IMR-90 (cell line): Measurements from ENCODE around the gene PPP1R14D. TPM values are rescaled to one million over a fixed set of nuclear protein-coding genes. Genes with fewer than 3 reads are reported as not detected.

Source experiments
- ATAC-seq: fragments of 200-7000 bp; cut with Tn5 transposase; 2 replicates; pipeline ENCODE4 v1.9.1; 2020; ENCODE audit warnings: low read depth, mild to moderate bottlenecking, moderate library complexity
- BruUV-seq: library from RNA; stranded (reverse); fragments of 400-500 nt; replicated peaks from 2 replicates; lab custom pipeline; 2021; lab: Mats Ljungman, UMichigan
- CTCF ChIA-PET: fragments of 300-600 bp; formaldehyde crosslinking; extraction: SDS; loops from one replicate; lab custom pipeline; 2021; ENCODE audit warnings: antibody characterized with exemption; lab: Yijun Ruan, JAX
- POLR2A ChIA-PET: fragments of 300-600 bp; sonication (Branson Sonifier 250); formaldehyde crosslinking; loops from one replicate; lab custom pipeline; 2022; ENCODE audit warnings: antibody characterized with exemption; ENCODE audit not compliant: unreplicated experiment; lab: Charles Lee
- DNase-seq: peaks from one replicate; pipeline ENCODE4 v3.0.0; 2013
- H2AFZ ChIP-seq: replicated peaks from 2 replicates; pipeline ENCODE3; 2013; ENCODE audit warnings: low read length, mild to moderate bottlenecking; ENCODE audit not compliant: poor library complexity
- H2AK5ac ChIP-seq: 2 replicates; pipeline ENCODE4 v1.6.1; 2013; ENCODE audit warnings: low read depth, low read length, inconsistent platforms
- H2AK9ac ChIP-seq: replicated peaks from 2 replicates; pipeline ENCODE3; 2013; ENCODE audit warnings: mild to moderate bottlenecking, low read depth, low read length, moderate library complexity; ENCODE audit not compliant: poor library complexity
- H2BK120ac ChIP-seq: 2 replicates; pipeline ENCODE4 v1.6.1; 2013; ENCODE audit warnings: low read depth, low read length, inconsistent platforms
- H2BK15ac ChIP-seq: 3 replicates; pipeline ENCODE4 v1.6.1; 2013; ENCODE audit warnings: low read depth, low read length, inconsistent platforms
- H2BK20ac ChIP-seq: 2 replicates; pipeline ENCODE4 v1.6.1; 2013; ENCODE audit warnings: low read depth, mild to moderate bottlenecking, inconsistent platforms, low read length, moderate library complexity
- H2BK5ac ChIP-seq: 2 replicates; pipeline ENCODE4 v1.6.1; 2013; ENCODE audit warnings: mild to moderate bottlenecking, low read depth, low read length, inconsistent platforms; ENCODE audit not compliant: poor library complexity, severe bottlenecking
- H3K14ac ChIP-seq: replicated peaks from 2 replicates; pipeline ENCODE4 v1.6.1; 2013; ENCODE audit warnings: low read depth, low read length, inconsistent platforms
- H3K18ac ChIP-seq: 2 replicates; pipeline ENCODE4 v1.6.1; 2013; ENCODE audit warnings: low read depth, low read length, control low read depth
- H3K23ac ChIP-seq: 2 replicates; pipeline ENCODE4 v1.6.1; 2013; ENCODE audit warnings: low read depth, low read length, inconsistent platforms
- H3K27ac ChIP-seq: 2 replicates; pipeline ENCODE4 v1.5.1; 2013; ENCODE audit warnings: mild to moderate bottlenecking, control low read depth, low read length; ENCODE audit not compliant: insufficient read depth
- H3K27me3 ChIP-seq: 2 replicates; pipeline ENCODE4 v1.6.1; 2013; ENCODE audit warnings: low read length; ENCODE audit not compliant: control insufficient read depth, insufficient read depth
- H3K36me3 ChIP-seq: 2 replicates; pipeline ENCODE4 v1.6.1; 2013; ENCODE audit warnings: low read length, mixed read lengths; ENCODE audit not compliant: control insufficient read depth, insufficient read depth
- H3K4ac ChIP-seq: 2 replicates; pipeline ENCODE4 v1.6.1; 2013; ENCODE audit warnings: low read depth, low read length, inconsistent platforms
- H3K4me1 ChIP-seq: 2 replicates; pipeline ENCODE4 v1.6.1; 2013; ENCODE audit warnings: low read length, mixed read lengths; ENCODE audit not compliant: control insufficient read depth, insufficient read depth
- H3K4me2 ChIP-seq: 2 replicates; pipeline ENCODE4 v1.6.1; 2013; ENCODE audit warnings: low read depth, mild to moderate bottlenecking, control low read depth, low read length, moderate library complexity
- H3K4me3 ChIP-seq: 2 replicates; pipeline ENCODE4 v1.5.1; 2013; ENCODE audit warnings: low read depth, mild to moderate bottlenecking, control low read depth, low read length, moderate library complexity; ENCODE audit not compliant: insufficient read depth
- H3K56ac ChIP-seq: 2 replicates; pipeline ENCODE4 v1.6.1; 2013; ENCODE audit warnings: low read length, inconsistent platforms; ENCODE audit not compliant: insufficient read depth; ENCODE audit errors: extremely low read depth
- H3K79me1 ChIP-seq, 2 experiments: 2 replicates each; pipeline ENCODE4 v1.6.1; 2013; ENCODE audit warnings: low read length in 2 of 2, inconsistent platforms in 1 of 2, low read depth in 1 of 2
- H3K9ac ChIP-seq: 2 replicates; pipeline ENCODE4 v1.6.1; 2013; ENCODE audit warnings: low read depth, low read length, control low read depth
- H3K9me1 ChIP-seq: 2 replicates; pipeline ENCODE4 v1.6.1; 2013; ENCODE audit warnings: low read length, inconsistent platforms; ENCODE audit not compliant: insufficient read depth
- H3K9me3 ChIP-seq: 2 replicates; pipeline ENCODE4 v1.6.1; 2013; ENCODE audit warnings: low read length; ENCODE audit not compliant: control insufficient read depth, insufficient read depth
- H4K20me1 ChIP-seq: 2 replicates; pipeline ENCODE4 v1.6.1; 2013; ENCODE audit warnings: low read length, inconsistent platforms; ENCODE audit not compliant: insufficient read depth
- H4K5ac ChIP-seq: 2 replicates; pipeline ENCODE4 v1.6.1; 2013; ENCODE audit warnings: mild to moderate bottlenecking, low read depth, low read length, control low read depth
- H4K8ac ChIP-seq, 2 experiments: 2 replicates each; pipeline ENCODE4 v1.6.1; 2013; ENCODE audit warnings: low read depth in 2 of 2, low read length in 2 of 2, control low read depth in 1 of 2, inconsistent platforms in 1 of 2
- H4K91ac ChIP-seq: 2 replicates; pipeline ENCODE4 v1.6.1; 2013; ENCODE audit warnings: low read depth, low read length, inconsistent platforms; ENCODE audit not compliant: insufficient read depth
- CEBPB ChIP-seq: IDR thresholded peaks from 2 replicates; pipeline ENCODE4 v1.6.1; 2012; ENCODE audit warnings: low read depth, low read length, improper control_type of control experiment
- NFE2L2 ChIP-seq: fragments of 150-350 bp; IDR thresholded peaks from 2 replicates; pipeline ENCODE4 v1.6.1; 2016; ENCODE audit warnings: low read depth, mild to moderate bottlenecking, low read length
- RAD21 ChIP-seq: IDR thresholded peaks from 2 replicates; pipeline ENCODE4 v1.6.1; 2012; ENCODE audit warnings: low read length, improper control_type of control experiment
- WGBS, 2 experiments: methylation state at CpG; one replicate each; pipeline versions ENCODE4 v1.1.5 to v1.1.7; 2013; ENCODE audit warnings: missing lambda C conversion rate in 2 of 2; ENCODE audit not compliant: insufficient read length in 1 of 2; ENCODE audit errors: extremely low coverage in 2 of 2; 5-methylcytosine and 5-hydroxymethylcytosine counted together
- dilution Hi-C: fragments of 300-500 bp; cut with HindIII; formaldehyde crosslinking; loops from one replicate; pipeline ENCODE4 v1.14.3; 2018; ENCODE audit warnings: low sequenced_read_pairs; ENCODE audit not compliant: unreplicated experiment
- in situ Hi-C: fragments of 300-500 bp; cut with MboI; formaldehyde crosslinking; loops from 3 replicates; pipeline ENCODE4 v1.14.3; 2019; ENCODE audit warnings: low sequenced_read_pairs, inconsistent platforms, mixed read lengths
- intact Hi-C: fragments of 100-400 bp; cut with micrococcal nuclease; formaldehyde crosslinking; loops from 2 replicates; pipeline ENCODE4 v1.10.0; 2022
- polyA plus RNA-seq, 3 experiments: library from polyadenylated mRNA; depleted of rRNA; stranded (reverse); fragments of >200 nt; gene quantifications; 2 replicates each; pipeline ENCODE4 v1.2.3, GENCODE V29; 2012; ENCODE audit warnings: low replicate concordance in 1 of 3
- total RNA-seq: library from RNA; depleted of rRNA; stranded (reverse); fragments of >200 nt; gene quantifications from 2 replicates; pipeline ENCODE4 v1.2.3, GENCODE V29; 2012
- TF ChIP-seq, protein P1 (sequence below): fragments of 150-350 bp; IDR thresholded peaks from 2 replicates; pipeline ENCODE4 v1.6.1; 2016; ENCODE audit warnings: low read depth, mild to moderate bottlenecking, low read length, moderate library complexity, borderline replicate concordance
- TF ChIP-seq, protein P2 (sequence below): conservative IDR thresholded peaks from 2 replicates; pipeline ENCODE4 v1.5.1; 2012; ENCODE audit warnings: mild to moderate bottlenecking, low read depth, low read length, improper control_type of control experiment

Gene PPP1R14D
- total and polyA plus RNA-seq, 2 of the 4 experiments (the other 2 are of a cell fraction), result not detected

GRCh38 chr15:40869686-40870085 lies 41.2 kb upstream of the PPP1R14D start:
- H3K79me1 ChIP-seq, result no peaks in the 10 kb centered on the region
- no peak overlapping the region for H2BK15ac ChIP-seq
- ChIA-PET POLR2A (no interaction called here), CTCF (interaction anchor here (1.8 kb wide), 1 partner anchor 24 kb away, joined by 7 read pairs; the partner anchor contains the start of gene VPS18)
- H3K9me3 ChIP-seq, result no peaks in the 10 kb centered on the region
- no peak overlapping the region for H2BK20ac ChIP-seq
- TF ChIP-seq NFE2L2 (no peak), RAD21 (no peak), CEBPB (no peak)
- TF ChIP-seq, protein P1, sequence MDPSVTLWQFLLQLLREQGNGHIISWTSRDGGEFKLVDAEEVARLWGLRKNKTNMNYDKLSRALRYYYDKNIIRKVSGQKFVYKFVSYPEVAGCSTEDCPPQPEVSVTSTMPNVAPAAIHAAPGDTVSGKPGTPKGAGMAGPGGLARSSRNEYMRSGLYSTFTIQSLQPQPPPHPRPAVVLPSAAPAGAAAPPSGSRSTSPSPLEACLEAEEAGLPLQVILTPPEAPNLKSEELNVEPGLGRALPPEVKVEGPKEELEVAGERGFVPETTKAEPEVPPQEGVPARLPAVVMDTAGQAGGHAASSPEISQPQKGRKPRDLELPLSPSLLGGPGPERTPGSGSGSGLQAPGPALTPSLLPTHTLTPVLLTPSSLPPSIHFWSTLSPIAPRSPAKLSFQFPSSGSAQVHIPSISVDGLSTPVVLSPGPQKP, result no peak
- TF ChIP-seq, protein P2, sequence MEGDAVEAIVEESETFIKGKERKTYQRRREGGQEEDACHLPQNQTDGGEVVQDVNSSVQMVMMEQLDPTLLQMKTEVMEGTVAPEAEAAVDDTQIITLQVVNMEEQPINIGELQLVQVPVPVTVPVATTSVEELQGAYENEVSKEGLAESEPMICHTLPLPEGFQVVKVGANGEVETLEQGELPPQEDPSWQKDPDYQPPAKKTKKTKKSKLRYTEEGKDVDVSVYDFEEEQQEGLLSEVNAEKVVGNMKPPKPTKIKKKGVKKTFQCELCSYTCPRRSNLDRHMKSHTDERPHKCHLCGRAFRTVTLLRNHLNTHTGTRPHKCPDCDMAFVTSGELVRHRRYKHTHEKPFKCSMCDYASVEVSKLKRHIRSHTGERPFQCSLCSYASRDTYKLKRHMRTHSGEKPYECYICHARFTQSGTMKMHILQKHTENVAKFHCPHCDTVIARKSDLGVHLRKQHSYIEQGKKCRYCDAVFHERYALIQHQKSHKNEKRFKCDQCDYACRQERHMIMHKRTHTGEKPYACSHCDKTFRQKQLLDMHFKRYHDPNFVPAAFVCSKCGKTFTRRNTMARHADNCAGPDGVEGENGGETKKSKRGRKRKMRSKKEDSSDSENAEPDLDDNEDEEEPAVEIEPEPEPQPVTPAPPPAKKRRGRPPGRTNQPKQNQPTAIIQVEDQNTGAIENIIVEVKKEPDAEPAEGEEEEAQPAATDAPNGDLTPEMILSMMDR, result no peak
- peaks cover 26% of the 10 kb centered on the region for H3K27me3 ChIP-seq
- intact Hi-C loops (no loop called here), in situ Hi-C loops (no loop called here), dilution Hi-C loops (no loop called here)
- no peak overlapping the region for H2BK5ac ChIP-seq
- H3K36me3 ChIP-seq, result no peaks in the 10 kb centered on the region
- no peak overlapping the region for H4K8ac ChIP-seq
- H3K4me2 ChIP-seq, result no peak overlapping the region
- DNase-seq, result no peak
- BruUV-seq, result no TSS peak
- no peak overlapping the region for H3K4me3 ChIP-seq
- WGBS, 2 experiments, result 29% methylated on average over 1 of the region's 5 CpGs; no CpG with 5 or more reads in 1 of the 2 experiments
- no peak overlapping the region for H3K18ac ChIP-seq
- H3K27ac ChIP-seq, result no peak overlapping the region
- no peak overlapping the region for H3K9ac ChIP-seq
- no peaks in the 10 kb centered on the region for H4K20me1 ChIP-seq
- no peak overlapping the region for H4K5ac ChIP-seq
- 0 out of 2 replicates have a peak, but pooled peaks cover 1% of the 10 kb centered on the region for H3K4me1 ChIP-seq
- no peaks in the 10 kb centered on the region for H3K9me1 ChIP-seq
- no peak overlapping the region for H2AFZ ChIP-seq
- H4K91ac ChIP-seq, result no peak overlapping the region
- no peak for ATAC-seq
- H3K14ac ChIP-seq, result no peak overlapping the region
- no peak overlapping the region for H3K23ac ChIP-seq
- no peak overlapping the region for H2AK5ac ChIP-seq
- H3K4ac ChIP-seq, result no peak overlapping the region
- no peak overlapping the region for H3K56ac ChIP-seq
- H2BK120ac ChIP-seq, result no peak overlapping the region
- no peak overlapping the region for H2AK9ac ChIP-seq
